NCI-H1930 (cell line): Measurements from ENCODE around the gene MUC5B.

Experiments
- DNase-seq, 2 experiments: peaks; one replicate each; lab custom pipeline; 2025; lab: John Stamatoyannopoulos, UW

Gene MUC5B

DNA sequence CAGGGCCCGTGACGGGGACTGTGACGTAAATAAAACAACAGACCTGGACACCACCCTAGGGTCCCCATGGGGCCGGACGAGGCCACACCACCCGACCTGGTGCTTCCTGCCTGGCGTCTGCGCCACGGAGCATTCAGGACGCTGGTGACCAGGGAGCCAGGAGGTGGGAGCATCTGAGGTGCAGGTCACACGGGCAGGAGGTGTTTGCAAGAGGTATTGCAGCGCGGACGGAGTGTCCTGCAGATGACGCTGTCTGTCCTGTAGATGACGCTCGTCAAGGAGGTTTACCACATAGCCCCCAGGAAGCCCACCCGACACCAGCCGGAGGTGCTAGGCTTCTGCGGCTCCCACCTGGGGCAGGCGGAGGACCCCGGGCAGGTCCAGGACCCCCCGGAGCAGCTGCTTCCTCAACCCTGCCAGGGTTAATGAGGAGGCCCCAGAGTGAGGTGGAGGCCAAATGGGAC is 986 bp upstream of the MUC5B start:
- DNase-seq = no peak

DNA sequence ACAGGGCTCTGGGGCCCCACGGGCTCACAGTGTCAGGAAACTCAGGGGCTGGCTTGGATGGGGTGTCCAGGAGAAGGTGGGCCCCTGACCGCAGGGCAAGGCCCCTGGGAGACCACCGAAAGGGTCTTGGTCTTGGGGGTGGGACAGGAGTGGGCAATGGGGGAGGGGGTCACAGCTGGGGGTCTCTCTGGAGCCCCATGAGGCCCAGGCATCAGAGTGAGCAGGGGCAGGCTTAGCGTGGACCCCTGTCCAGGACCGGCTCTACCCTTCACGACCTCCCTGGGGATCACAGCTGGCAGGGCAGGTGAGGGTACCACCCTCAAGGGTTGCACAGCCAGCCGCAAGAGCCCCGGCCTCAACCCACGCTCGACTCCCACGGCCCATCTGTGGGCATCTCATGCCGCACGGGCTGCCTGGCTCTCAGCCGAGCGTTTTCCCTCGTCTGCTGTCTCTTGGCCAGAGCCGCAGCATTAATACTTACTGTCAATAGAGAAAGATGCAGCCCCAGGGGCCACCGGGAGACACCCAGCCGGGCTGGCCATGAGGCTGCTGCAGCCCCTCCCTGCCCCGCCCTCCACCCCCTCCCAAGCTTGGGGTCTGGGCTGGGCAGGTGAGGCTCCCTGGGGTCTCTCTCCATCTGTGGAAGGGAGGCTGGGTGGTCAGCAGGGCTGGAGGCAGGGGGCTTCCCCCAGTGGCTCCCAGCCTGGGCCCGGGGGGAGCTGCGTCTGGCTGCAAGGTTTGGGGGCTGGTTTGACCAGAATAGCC is 662 bp downstream of the MUC5B start:
- no peak for DNase-seq

DNA sequence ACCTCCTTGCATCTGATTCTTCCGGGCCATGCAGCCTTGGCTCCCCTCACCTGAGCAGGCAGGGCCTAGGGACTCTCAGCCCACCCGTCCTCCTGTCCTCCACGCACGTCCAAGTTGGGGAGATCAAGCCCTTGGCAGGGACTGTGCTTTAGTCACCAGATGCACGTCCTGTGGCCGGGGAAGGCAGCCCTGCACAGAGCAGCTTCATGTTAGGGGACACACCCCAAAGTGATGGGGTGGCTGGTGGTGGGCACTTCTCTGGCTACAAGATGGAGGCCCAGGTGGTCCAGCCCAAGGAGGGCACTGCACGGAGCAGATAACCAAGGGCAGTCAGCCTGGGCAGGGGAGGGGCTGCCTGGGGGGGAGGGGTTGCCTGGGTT is 1.2 kb downstream of the MUC5B start:
- no peak for DNase-seq

DNA sequence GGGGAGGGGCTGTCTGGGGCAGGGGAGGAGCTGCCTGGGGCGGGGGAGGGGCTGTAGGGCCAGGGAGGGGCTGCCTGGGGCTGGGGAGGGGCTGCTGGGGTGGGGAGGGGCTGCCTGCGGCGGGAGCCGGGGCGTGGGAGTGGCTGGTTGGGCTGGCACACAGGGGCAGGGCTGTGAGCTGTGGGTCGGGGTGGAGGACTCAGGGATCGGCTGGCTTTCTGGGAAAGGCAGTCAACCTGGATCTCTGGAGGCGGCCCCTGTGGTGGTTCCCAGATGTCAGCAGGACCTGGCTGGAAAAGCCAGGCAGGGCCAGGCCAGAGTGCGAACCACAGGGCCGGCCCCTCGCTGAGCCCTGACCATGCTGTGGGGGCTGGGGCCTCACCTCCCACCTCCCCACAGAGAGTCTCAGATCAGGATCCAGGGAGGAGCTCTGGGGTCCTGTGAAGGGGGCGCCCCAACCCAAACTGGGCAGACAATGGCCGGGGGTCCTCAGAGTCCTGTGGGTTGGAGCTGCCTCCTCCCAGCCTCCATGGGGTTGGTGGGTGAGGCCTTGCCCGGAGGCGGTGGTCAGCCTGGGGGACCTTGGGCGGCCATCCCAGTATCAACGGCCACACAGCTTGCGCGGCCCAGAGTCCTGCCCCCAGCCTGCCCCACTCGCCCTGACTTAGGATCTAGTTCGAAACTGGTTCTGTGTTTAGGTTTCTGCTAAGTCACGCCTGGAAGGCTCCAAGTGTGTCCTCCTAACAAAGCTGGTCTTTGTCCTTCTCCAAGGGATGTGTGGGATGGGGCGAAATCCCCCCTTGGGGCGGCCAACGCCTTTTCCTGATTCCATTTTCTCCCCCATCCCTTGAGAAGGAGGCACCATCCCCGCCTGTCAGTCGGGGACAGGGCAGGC is 1.9 kb downstream of the MUC5B start:
- no peak for DNase-seq

DNA sequence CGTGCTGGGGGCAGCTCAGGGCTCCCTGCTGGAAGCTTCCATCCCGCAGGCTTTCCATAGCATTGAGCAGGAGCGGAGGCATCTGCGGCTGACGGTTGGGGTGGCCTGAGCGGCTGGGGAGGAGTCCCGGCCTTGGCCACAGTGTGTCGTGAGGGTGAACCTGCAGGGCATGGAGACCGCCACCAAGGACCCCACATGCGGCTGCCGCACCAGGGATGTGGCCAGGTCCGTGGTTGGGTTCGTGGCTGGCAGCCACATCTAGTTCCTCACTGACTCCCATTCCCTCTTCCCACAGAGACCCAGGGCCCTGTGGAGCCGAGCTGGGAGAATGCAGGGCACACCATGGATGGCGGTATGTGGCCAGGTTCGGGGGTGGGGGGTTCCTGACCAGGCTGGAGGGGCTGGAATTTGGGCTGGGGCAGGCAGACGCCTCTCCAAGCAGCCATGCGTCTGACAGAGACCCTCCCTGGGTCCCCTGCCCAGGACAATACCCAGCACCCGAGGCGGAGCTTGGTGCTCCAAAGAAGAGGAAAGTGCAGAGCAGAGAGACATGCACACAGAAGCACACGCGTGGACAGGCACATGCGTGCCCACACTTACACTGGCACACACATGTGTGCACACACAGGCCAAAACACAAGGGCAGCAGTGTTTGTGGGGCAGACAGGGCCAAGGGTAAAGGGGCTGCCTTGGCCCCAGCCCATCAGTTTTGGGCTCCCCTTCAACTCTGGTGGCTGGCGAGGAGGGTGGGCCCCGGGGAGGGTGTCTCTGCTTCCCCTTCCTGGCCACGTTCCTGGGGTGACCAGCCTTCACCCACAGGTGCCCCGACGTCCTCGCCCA is 2.7 kb downstream of the MUC5B start:
- DNase-seq = no peak

DNA sequence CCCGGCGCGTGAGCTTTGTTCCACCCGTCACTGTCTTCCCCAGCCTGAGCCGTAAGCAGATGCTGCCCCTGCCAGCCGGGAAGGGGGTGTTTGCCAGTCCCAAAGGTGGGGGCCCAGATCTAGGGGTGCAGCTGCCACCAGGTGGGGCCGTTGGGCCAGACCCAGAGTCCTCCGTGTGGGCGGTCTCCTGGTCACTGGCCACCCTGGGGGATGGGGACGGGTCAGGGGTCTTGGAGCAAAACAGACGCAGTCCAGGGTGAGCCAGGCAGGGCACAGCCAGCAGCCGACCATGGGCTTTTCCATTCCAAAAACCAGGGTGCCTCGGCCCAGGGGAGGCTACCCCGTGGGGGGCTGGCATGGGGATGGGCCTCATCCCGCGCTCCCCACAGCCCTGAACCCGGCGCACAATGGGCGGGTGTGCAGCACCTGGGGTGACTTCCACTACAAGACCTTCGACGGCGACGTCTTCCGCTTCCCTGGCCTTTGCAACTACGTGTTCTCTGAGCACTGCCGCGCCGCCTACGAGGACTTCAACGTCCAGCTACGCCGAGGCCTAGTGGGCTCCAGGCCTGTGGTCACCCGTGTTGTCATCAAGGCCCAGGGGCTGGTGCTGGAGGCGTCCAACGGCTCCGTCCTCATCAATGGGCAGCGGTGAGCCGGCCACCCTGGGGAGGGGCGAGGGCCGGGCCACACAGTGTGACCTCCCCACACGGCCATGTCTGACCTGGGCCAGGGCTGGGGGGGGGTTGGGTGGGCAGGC is 3.5 kb downstream of the MUC5B start:
- no peak for DNase-seq

DNA sequence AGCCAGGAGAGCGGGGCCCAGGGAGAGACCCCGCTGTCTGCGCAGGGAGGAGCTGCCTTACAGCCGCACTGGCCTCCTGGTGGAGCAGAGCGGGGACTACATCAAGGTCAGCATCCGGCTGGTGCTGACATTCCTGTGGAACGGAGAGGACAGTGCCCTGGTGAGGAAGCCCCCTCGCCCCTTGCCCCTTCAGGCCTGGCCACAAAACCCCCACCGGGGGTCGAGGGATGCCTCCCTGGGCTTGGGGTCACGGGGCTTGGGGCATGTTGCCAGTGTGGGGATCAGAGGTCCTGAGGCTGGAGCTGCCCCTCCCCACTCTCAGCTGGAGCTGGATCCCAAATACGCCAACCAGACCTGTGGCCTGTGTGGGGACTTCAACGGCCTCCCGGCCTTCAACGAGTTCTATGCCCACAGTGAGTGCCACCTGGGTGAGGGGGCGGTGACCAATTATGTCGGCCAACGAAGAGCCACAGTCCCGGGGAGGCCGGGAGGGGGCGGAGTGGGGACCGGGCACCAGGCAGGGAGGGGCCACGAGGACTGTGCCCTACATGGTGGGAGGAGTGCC is 4.2 kb downstream of the MUC5B start:
- no peak for DNase-seq

DNA sequence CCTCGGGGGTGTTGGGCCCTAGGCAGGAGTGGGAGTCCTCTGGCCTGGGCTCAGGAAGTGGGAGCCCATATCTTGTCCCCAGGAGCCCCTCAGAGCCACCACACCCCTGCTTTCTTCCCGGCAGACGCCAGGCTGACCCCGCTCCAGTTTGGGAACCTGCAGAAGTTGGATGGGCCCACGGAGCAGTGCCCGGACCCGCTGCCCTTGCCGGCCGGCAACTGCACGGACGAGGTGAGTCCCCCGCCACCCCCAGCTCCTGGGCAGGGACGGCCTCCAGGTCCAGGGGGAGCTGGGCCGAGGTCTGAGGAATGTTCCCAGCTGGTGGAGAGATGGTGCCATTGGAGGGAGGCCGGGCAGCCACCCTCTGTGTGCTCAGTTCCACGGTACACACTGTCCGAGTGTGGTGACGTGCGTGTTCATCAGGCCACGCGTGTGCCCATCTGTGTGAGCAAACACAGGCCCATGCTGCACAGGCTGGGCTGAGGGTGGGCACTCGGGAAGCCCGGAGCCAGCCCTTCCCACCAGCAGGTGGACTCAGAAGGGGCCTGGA is 4.8 kb downstream of the MUC5B start:
- no peak for DNase-seq

DNA sequence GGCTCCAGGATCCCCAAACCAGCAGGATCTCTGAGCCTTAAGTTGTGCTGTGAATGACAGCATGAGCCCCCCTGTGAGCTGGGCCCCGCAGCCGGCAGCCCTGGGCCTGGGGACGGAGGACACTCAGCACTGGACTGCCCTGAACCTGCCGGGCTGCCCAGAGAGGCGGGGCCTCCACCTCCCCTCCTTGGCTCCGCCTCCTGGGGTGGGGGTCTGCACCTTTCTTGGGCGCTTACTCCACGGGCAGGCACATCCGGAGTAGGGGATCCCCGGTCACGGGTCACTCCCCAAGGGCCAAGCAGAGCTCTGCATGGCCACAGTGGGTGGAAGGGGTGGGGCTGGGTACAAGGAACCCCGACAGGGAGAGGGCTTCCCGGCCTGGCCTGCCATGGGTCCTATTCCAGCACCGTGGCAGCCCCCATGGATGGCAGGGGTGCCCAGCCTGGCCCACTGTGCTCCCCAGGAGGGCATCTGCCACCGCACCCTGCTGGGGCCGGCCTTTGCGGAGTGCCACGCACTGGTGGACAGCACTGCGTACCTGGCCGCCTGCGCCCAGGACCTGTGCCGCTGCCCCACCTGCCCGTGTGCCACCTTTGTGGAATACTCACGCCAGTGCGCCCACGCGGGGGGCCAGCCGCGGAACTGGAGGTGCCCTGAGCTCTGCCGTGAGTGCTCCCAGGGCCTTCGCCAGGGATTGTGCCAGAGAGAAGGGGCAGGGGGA is 5.4 kb downstream of the MUC5B start:
- DNase-seq = no peak

DNA sequence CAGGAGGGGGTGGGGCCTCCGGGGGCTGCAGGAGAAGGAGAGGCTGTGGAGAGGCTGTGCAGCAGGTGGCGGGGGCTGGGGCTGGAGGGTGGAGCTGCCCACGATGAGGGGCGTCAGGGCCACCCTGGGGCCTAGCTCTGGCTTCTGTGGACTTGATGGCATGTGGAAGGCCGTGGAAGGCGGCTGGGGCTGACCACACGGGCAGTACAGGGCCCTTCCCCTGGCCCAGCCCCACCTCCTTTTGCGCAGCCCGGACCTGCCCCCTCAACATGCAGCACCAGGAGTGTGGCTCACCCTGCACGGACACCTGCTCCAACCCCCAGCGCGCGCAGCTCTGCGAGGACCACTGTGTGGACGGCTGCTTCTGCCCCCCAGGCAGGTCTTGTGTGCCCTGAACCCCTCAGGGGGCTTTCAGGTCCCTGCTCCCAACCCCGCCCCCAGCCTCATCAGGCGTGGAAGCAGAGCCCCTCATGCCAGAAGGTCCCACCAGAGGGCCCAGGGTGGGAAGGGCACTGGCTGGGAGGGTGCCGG is 6.1 kb downstream of the MUC5B start:
- DNase-seq = no peak

DNA sequence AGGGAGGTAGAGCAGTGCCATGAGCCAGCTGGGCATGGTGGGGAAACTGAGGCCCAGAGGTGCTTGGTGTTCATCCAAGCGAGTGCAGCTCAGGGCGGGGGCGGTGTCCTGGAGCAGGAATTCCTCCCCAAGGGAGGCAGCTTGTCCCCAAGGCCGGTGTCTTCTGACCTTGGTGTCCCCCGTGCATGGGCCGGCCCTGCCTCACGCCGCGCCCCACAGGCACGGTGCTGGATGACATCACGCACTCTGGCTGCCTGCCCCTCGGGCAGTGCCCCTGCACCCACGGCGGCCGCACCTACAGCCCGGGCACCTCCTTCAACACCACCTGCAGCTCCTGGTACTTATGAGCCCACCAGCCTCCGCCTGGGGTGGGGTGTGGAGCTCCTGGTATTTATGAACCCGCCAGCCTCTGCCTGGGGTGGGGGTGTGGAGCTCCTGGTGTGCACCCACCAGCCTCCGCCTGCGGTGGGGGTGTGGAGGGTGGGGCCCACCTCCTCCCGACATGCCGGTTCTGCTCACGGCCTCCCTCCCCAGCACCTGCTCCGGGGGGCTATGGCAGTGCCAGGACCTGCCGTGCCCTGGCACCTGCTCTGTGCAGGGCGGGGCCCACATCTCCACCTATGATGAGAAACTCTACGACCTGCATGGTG is 6.7 kb downstream of the MUC5B start:
- DNase-seq = no peak

DNA sequence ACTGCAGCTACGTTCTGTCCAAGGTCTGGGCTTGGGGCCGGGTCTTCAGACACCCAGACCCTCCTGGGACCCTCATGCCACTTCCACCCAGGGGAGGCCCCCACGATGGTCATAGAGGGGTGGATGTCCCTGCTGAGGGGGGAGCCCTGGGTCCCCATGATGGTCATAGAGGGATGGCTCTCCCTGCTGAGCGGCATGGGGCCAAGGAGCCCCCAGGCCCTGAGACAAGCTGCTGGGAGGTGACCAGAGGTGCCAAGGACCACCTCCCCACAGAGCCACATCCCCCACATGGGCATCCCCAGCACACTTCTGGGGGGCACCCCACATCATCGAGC is 7.2 kb downstream of the MUC5B start:
- no peak for DNase-seq

DNA sequence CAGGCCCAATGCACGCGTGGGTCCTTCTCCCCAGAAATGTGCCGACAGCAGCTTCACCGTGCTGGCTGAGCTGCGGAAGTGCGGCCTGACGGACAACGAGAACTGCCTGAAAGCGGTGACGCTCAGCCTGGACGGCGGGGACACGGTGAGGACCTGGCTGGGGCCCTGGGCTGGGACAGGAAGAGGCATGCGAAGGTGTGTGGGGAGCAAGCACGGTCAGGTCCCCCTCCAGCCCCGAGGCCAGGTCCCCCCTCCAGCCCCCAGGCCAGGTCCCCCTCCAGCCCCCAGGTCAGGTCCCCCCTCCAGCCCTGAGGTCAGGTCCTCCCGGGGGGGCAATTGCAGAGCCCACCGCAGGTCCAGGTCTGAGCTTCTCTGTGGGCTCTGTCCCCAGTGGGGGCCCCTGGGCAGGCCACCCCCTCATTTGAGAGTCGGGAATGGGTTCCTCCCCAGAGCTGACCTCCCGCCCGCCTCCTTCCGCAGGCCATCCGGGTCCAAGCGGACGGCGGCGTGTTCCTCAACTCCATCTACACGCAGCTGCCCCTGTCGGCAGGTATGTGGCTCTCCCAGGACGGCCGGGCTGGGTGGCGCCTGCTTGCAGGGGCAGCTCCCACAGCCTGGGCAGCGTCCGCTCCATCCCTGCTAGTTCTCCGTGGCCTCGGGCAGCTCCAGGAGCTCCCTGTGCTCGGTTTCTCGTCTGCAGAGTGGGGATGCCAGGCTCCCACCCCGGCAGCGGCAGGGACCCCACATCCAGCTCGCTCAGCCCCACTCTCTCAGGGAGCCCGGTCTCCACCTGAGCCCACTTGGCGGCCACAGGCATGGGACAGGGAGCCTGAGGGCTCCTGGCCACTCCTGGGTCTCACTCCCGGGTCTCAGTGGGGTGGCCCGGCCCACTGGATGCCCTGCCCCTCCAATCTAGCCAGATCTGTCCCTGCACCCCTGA is 7.9 kb downstream of the MUC5B start:
- no peak for DNase-seq

DNA sequence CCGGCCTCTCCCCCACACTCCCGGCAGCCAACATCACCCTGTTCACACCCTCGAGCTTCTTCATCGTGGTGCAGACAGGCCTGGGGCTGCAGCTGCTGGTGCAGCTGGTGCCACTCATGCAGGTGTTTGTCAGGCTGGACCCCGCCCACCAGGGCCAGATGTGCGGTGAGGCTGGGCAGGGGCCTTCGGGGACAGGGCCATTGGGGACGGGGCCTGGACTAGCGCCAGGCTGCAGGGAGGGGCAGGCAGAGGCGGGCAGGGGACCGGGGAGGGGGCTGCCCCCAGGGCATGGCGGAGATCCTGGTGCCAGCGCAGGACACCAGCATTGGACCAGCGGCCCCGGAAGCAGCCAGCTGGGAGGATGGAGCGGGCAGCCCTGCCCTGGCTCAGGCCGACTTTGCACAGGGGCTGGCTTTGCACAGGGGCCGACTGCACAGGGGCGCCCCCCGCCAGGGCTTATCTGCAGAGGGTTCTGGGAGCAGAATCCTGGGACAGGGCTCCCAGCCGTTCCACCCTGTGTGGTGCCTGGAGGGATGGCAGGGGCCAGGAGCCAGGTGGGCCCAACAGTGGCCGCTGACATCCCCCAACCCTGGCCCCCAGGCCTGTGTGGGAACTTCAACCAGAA is 8.6 kb downstream of the MUC5B start:
- no peak for DNase-seq

DNA sequence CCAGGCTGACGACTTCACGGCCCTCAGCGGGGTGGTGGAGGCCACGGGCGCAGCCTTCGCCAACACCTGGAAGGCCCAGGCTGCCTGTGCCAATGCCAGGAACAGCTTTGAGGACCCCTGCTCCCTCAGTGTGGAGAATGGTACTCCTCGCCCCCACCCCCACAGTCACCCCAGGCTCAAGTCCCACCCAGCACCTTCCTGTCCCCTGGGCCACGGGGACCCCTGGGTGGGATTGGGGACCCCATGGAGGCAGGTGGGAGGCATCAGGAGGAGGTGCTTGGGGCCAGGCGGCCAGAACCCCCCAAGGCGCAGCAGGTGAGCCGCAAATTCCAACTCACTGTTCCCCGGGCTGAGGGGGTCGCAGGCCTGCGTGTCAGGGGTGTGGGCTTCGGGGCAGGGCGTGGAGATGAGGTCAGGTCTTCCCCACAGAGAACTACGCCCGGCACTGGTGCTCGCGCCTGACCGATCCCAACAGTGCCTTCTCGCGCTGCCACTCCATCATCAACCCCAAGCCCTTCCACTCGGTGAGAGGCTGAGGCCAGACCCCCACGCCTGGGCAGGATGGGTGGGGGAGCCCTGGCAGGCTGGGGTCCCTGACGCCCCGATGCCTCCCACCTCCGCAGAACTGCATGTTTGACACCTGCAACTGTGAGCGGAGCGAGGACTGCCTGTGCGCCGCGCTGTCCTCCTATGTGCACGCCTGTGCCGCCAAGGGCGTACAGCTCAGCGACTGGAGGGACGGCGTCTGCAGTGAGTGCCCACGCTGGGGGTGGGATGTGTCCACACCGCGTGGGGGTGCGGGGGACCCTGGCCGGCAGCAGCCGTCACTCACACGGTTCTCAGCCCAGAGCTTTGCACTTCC is 9.4 kb downstream of the MUC5B start:
- no peak for DNase-seq

DNA sequence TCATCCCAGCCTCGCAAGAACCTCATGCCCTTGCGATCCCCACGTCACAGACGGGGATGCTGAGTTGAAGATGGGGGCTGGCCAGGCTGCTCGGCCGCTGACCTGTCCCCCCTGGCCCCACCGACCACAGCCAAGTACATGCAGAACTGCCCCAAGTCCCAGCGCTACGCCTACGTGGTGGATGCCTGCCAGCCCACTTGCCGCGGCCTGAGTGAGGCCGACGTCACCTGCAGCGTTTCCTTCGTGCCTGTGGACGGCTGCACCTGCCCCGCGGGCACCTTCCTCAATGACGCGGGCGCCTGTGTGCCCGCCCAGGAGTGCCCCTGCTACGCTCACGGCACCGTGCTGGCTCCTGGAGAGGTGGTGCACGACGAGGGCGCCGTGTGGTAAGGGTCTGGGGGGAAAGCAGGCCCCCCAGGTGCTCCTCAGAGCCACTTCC is 10.0 kb downstream of the MUC5B start:
- no peak for DNase-seq
